RWPE2 (cell line): Measurements from ENCODE around the gene CRISPLD2.

ENCODE experiments used
- ATAC-seq: fragments of 200-7000 bp; cut with Tn5 transposase; 3 replicates; pipeline ENCODE4 v1.9.1; 2021; ENCODE audit warnings: low read depth
- DNase-seq: peaks from one replicate; pipeline ENCODE4 v3.0.0-alpha.2; 2020; ENCODE audit warnings: low spot score
- H3K27ac ChIP-seq: fragments of 450-650 bp; 2 replicates; pipeline ENCODE4 v1.5.1; 2017; ENCODE audit warnings: mild to moderate bottlenecking; ENCODE audit not compliant: poor library complexity, severe bottlenecking
- H3K27me3 ChIP-seq: fragments of 250-450 bp; sonication (Bioruptor Pico); 2 replicates; pipeline ENCODE4 v1.5.1; 2021; ENCODE audit warnings: mild to moderate bottlenecking, moderate library complexity; ENCODE audit not compliant: insufficient read depth, poor library complexity, severe bottlenecking
- H3K36me3 ChIP-seq: fragments of 250-450 bp; sonication (Bioruptor Pico); 2 replicates; pipeline ENCODE4 v1.5.1; 2020; ENCODE audit warnings: low read depth, mild to moderate bottlenecking, moderate library complexity
- H3K4me1 ChIP-seq: fragments of 250-450 bp; sonication (Bioruptor Pico); 2 replicates; pipeline ENCODE4 v1.5.1; 2021; ENCODE audit warnings: mild to moderate bottlenecking, moderate library complexity; ENCODE audit not compliant: insufficient read depth, poor library complexity, severe bottlenecking
- H3K4me3 ChIP-seq: fragments of 250-450 bp; sonication (Bioruptor Pico); 2 replicates; pipeline ENCODE4 v1.5.1; 2021; ENCODE audit warnings: mild to moderate bottlenecking, moderate library complexity; ENCODE audit not compliant: severe bottlenecking
- H3K9me3 ChIP-seq: fragments of 250-450 bp; sonication (Bioruptor Pico); 2 replicates; pipeline ENCODE4 v1.5.1; 2021; ENCODE audit warnings: mild to moderate bottlenecking, moderate library complexity; ENCODE audit not compliant: severe bottlenecking
- CTCF ChIP-seq: fragments of 450-650 bp; IDR thresholded peaks from one replicate; pipeline ENCODE4 v1.5.1; 2017; ENCODE audit warnings: mild to moderate bottlenecking, moderate library complexity; ENCODE audit not compliant: poor library complexity, severe bottlenecking

The CRISPLD2 gene

GRCh38 chr16:84916178-84916577 lies 96.4 kb downstream of the CRISPLD2 start:
- Histone ChIP-seq H3K4me3 (no peak overlapping the region), H3K27ac (no peak overlapping the region), H3K4me1 (no peaks in the 10 kb centered on the region), H3K36me3 (no peaks in the 10 kb centered on the region), H3K27me3 (peaks cover 4% of the 10 kb centered on the region), H3K9me3 (no peaks in the 10 kb centered on the region)
- ATAC-seq: no peak
- DNase-seq: no peak
- no peak for TF ChIP-seq CTCF

GRCh38 chr16:84916850-84917249 lies 97.1 kb downstream of the CRISPLD2 start:
- H3K27me3 ChIP-seq: peaks cover 4% of the 10 kb centered on the region
- H3K4me3 ChIP-seq: no peak overlapping the region
- H3K4me1 ChIP-seq: no peaks in the 10 kb centered on the region
- TF ChIP-seq CTCF: no peak
- no peak overlapping the region for H3K27ac ChIP-seq
- DNase-seq: no peak
- ATAC-seq: no peak
- no peaks in the 10 kb centered on the region for H3K9me3 ChIP-seq
- no peaks in the 10 kb centered on the region for H3K36me3 ChIP-seq

GRCh38 chr16:84917492-84917891 lies 97.7 kb downstream of the CRISPLD2 start:
- TF ChIP-seq CTCF: no peak
- H3K9me3 ChIP-seq: no peaks in the 10 kb centered on the region
- H3K4me3 ChIP-seq: no peak overlapping the region
- H3K27me3 ChIP-seq: peaks cover 4% of the 10 kb centered on the region
- DNase-seq (no peak), ATAC-seq (no peak)
- H3K27ac ChIP-seq: no peak overlapping the region
- no peaks in the 10 kb centered on the region for H3K4me1 ChIP-seq
- H3K36me3 ChIP-seq: no peaks in the 10 kb centered on the region

GRCh38 chr16:84918006-84918909 lies 98.5 kb downstream of the CRISPLD2 start:
- no peak for TF ChIP-seq CTCF

GRCh38 chr16:84919269-84919668 lies 99.5 kb downstream of the CRISPLD2 start:
- no peak overlapping the region for H3K4me3 ChIP-seq
- no peaks in the 10 kb centered on the region for H3K27me3 ChIP-seq
- no peaks in the 10 kb centered on the region for H3K9me3 ChIP-seq
- ATAC-seq (no peak), DNase-seq (no peak)
- no peak for TF ChIP-seq CTCF
- no peak overlapping the region for H3K27ac ChIP-seq
- H3K4me1 ChIP-seq: no peaks in the 10 kb centered on the region
- H3K36me3 ChIP-seq: no peaks in the 10 kb centered on the region

More at GRCh38 chr16:84918006-84918909, 98.5 kb downstream of the CRISPLD2 start:
- no peaks in the 10 kb centered on the region for H3K4me1 ChIP-seq
- no peaks in the 10 kb centered on the region for H3K36me3 ChIP-seq
- H3K9me3 ChIP-seq: no peaks in the 10 kb centered on the region
- ATAC-seq (no peak), DNase-seq (no peak)
- H3K27ac ChIP-seq: no peak overlapping the region
- peaks cover 4% of the 10 kb centered on the region for H3K27me3 ChIP-seq
- no peak overlapping the region for H3K4me3 ChIP-seq
